HEK293T (cell line): Measurements from ENCODE around the gene TXNL4B.

Experiments used
- ARNT ChIP-seq: fragments of 450-650 bp; IDR thresholded peaks from 2 replicates; pipeline ENCODE4 v1.6.1; 2017; ENCODE audit warnings: mild to moderate bottlenecking
- ELF4 ChIP-seq: fragments of 450-650 bp; IDR thresholded peaks from 2 replicates; pipeline ENCODE4 v1.6.1; 2017; ENCODE audit warnings: antibody characterized with exemption
- FOXA1 ChIP-seq: fragments of 450-650 bp; IDR thresholded peaks from 2 replicates; pipeline ENCODE4 v1.6.1; 2016; ENCODE audit warnings: mild to moderate bottlenecking
- FOXK2 ChIP-seq: fragments of 450-650 bp; IDR thresholded peaks from 2 replicates; pipeline ENCODE4 v1.6.1; 2016; ENCODE audit warnings: mild to moderate bottlenecking
- HDGF ChIP-seq: fragments of 450-650 bp; IDR thresholded peaks from 2 replicates; pipeline ENCODE4 v1.6.1; 2017; ENCODE audit warnings: antibody characterized with exemption, borderline replicate concordance
- L3MBTL2 ChIP-seq: fragments of 450-650 bp; conservative IDR thresholded peaks from 2 replicates; pipeline ENCODE4 v1.6.1; 2016; ENCODE audit warnings: mild to moderate bottlenecking
- LEF1 ChIP-seq: fragments of 450-650 bp; IDR thresholded peaks from 2 replicates; pipeline ENCODE4 v1.6.1; 2017; ENCODE audit warnings: mild to moderate bottlenecking, borderline replicate concordance
- NFRKB ChIP-seq: fragments of 450-650 bp; IDR thresholded peaks from 2 replicates; pipeline ENCODE4 v1.6.1; 2016; ENCODE audit warnings: mild to moderate bottlenecking, moderate library complexity
- SP1 ChIP-seq: fragments of 450-650 bp; IDR thresholded peaks from 2 replicates; pipeline ENCODE4 v1.6.1; 2017
- SUZ12 ChIP-seq: fragments of 450-650 bp; IDR thresholded peaks from 2 replicates; pipeline ENCODE4 v1.6.1; 2016; ENCODE audit warnings: mild to moderate bottlenecking
- TARDBP ChIP-seq: fragments of 450-650 bp; IDR thresholded peaks from 2 replicates; pipeline ENCODE4 v1.6.1; 2016
- ZNF384 ChIP-seq: fragments of 450-650 bp; IDR thresholded peaks from 2 replicates; pipeline ENCODE4 v1.6.1; 2016
- TF ChIP-seq, protein P1 (sequence below): fragments of 450-650 bp; IDR thresholded peaks from 2 replicates; pipeline ENCODE4 v1.6.1; 2016

GRCh38 chr16:72049110-72049509, 44.3 kb downstream of the TXNL4B start:
- TF ChIP-seq SP1 (no peak), HDGF (no peak), LEF1 (no peak), ELF4 (no peak), ZNF384 (no peak), ARNT (no peak), FOXA1 (no peak), SUZ12 (no peak), FOXK2 (no peak), TARDBP (no peak), L3MBTL2 (no peak), NFRKB (no peak)
- TF ChIP-seq, protein P1, sequence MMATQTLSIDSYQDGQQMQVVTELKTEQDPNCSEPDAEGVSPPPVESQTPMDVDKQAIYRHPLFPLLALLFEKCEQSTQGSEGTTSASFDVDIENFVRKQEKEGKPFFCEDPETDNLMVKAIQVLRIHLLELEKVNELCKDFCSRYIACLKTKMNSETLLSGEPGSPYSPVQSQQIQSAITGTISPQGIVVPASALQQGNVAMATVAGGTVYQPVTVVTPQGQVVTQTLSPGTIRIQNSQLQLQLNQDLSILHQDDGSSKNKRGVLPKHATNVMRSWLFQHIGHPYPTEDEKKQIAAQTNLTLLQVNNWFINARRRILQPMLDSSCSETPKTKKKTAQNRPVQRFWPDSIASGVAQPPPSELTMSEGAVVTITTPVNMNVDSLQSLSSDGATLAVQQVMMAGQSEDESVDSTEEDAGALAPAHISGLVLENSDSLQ = no peak
